NCI-H226 (cell line): ENCODE data around the gene KDM5B.

Experiments
- DNase-seq: peaks from one replicate; pipeline ENCODE4 v3.0.0-alpha.2; 2015

KDM5B gene

GRCh38 chr1:202683029-202683428, 125.2 kb downstream of the KDM5B start:
- no peak for DNase-seq

GRCh38 chr1:202682477-202682876, 125.7 kb downstream of the KDM5B start:
- DNase-seq = no peak

GRCh38 chr1:202681736-202682420, 126.3 kb downstream of the KDM5B start:
- no peak for DNase-seq

DNA sequence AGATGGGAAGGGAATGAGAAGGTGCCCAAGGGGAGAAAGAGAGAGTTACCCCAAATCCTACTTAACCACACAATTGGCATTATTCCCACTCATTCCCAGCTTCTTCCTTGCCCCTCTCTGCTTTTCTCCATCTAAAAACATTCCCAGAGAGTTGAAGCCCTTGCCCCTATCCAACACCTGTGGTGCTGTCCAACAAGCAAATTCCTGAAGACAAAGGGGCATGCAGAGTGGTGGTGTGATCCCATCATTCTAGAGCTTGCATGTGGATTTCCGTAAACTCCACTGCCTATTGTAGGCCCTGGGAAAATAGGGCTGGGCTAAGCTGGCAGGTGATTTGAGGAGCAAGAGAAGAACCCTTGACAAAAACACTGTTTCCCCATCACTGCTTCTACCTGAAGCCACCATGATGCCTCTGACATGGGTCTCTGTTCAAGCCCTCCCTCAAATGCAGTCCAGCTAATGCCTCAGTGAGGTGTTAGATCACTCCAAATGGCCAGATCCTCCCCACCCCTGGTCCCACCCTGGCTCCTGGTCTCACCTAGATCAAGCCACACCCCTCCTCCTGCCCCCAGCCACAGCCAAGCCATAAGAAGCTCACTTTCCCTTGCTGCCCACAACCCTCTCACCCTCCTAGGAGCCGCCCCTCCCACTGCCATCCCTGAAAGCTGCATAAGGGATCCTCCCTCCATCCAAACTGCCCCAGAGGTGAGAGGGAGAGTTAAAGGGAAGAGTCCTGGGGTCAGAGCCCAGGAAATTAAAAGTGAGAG, 127.5 kb downstream of the KDM5B start:
- DNase-seq = no peak

- DNase-seq = no peak
These were observed 128.6 kb downstream of the KDM5B start for GRCh38 chr1:202679406-202680177.

GRCh38 chr1:202677433-202677832, 130.8 kb downstream of the KDM5B start:
- DNase-seq = no peak
